ENCODE measurements around the gene SUB1. TPM values are rescaled to one million over a fixed set of nuclear protein-coding genes. Genes with fewer than 3 reads are reported as not detected.

SUB1 gene
- total RNA-seq, 1 experiment from 2014 or later: 324 TPM

DNA sequence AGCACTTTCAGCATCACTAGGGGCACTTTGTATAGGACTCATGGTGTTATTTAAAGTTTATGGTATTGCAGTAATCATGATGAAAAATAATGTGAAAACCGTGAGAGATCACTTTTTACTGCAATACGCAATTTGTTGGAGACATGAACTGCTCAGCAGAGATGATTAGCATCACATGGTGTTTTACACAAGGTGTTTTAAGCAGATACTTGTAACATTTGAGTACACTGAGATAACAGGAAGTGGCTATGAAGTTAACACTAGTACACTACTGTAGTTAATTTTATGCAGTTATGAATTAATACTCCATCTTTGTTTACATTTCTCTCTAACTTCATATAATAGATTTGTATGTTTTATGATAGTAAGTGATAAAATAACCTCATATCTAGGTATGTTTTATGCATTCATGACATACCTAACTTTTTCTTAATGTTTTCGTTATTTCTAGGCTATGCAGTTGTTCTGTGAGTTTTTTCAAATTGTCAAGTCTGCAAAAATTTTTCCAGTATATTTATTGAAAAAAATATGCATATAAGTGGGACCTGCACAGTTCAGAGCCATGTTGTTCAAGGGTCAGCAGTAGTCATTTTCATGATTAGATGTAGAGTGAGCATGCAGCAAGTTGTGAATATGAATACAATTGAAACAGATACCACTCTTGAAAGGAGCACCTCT lies 13.0 kb downstream of the SUB1 start:
- intact Hi-C loops (cut with micrococcal nuclease; ENCODE audit: unreplicated experiment): no loop called here
- POLR2A ChIA-PET (ENCODE audit: low non-redundant PET): no interaction called here
- peaks cover 78% of the 10 kb centered on the region for H3K36me3 ChIP-seq (ENCODE audit: insufficient read depth, low read length, poor library complexity, severe bottlenecking)

DNA sequence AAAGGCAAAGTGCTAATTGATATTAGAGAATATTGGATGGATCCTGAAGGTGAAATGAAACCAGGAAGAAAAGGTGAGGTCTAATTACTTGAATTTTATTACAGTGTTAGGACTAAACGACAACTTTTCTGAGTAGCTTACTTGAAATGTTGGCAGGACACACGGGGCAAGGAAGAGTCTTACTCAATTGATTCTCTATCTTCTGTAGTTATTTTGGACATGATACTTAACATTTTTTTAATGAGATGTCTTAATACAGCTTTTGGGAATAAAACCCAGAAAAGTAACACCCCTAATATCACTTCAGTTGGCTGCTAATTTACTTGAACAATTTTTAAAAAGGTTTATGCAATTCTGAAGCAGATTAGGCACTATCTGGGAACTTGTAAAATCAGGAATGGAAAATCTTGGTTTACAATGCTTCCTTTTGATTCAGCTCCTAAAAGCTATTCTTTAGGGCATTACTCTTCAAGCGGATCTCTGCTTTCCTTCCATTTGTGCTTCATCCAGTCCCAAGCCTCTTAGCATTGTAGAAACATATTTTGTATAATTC lies 13.7 kb downstream of the SUB1 start:
- intact Hi-C loops (cut with micrococcal nuclease; ENCODE audit: unreplicated experiment): no loop called here
- POLR2A ChIA-PET (ENCODE audit: low non-redundant PET): no interaction called here
- H3K36me3 ChIP-seq (ENCODE audit: insufficient read depth, low read length, poor library complexity, severe bottlenecking): peaks cover 71% of the 10 kb centered on the region
- no peak for DNase-seq (ENCODE audit: low spot score)
- TF ChIP-seq, protein P1, sequence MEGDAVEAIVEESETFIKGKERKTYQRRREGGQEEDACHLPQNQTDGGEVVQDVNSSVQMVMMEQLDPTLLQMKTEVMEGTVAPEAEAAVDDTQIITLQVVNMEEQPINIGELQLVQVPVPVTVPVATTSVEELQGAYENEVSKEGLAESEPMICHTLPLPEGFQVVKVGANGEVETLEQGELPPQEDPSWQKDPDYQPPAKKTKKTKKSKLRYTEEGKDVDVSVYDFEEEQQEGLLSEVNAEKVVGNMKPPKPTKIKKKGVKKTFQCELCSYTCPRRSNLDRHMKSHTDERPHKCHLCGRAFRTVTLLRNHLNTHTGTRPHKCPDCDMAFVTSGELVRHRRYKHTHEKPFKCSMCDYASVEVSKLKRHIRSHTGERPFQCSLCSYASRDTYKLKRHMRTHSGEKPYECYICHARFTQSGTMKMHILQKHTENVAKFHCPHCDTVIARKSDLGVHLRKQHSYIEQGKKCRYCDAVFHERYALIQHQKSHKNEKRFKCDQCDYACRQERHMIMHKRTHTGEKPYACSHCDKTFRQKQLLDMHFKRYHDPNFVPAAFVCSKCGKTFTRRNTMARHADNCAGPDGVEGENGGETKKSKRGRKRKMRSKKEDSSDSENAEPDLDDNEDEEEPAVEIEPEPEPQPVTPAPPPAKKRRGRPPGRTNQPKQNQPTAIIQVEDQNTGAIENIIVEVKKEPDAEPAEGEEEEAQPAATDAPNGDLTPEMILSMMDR (conservative IDR thresholded peaks at IDR 0.05; ENCODE audit: low read depth, low read length): no peak
- TF ChIP-seq EZH2 (IDR thresholded peaks at IDR 0.05; ENCODE audit: borderline replicate concordance, low read depth, low read length, poor library complexity, severe bottlenecking): no peak
- CTCF ChIA-PET: no interaction called here
- no peaks in the 10 kb centered on the region for H3K27me3 ChIP-seq (replicated peaks; ENCODE audit: insufficient read depth, low read depth, low read length, poor library complexity)
- H3K27ac ChIP-seq (ENCODE audit: low read depth, low read length, poor library complexity, severe bottlenecking): no peak overlapping the region
- H3K4me1 ChIP-seq (ENCODE audit: insufficient read depth, low read length, poor library complexity, severe bottlenecking): peaks cover 5% of the 10 kb centered on the region
- no peaks in the 10 kb centered on the region for H3K9me3 ChIP-seq (ENCODE audit: low read depth, low read length, poor library complexity, severe bottlenecking)
- no TSS peak for BruUV-seq (replicated peaks)
- H3K4me3 ChIP-seq (ENCODE audit: low read depth, low read length, poor library complexity, severe bottlenecking): no peak overlapping the region

More for the DNA sequence above, 13.0 kb downstream of the SUB1 start:
- TF ChIP-seq, protein P1 (conservative IDR thresholded peaks at IDR 0.05; ENCODE audit: low read depth, low read length): no peak
- no peak for TF ChIP-seq EZH2 (IDR thresholded peaks at IDR 0.05; ENCODE audit: borderline replicate concordance, low read depth, low read length, poor library complexity, severe bottlenecking)
- Histone ChIP-seq H3K9me3 (ENCODE audit: low read depth, low read length, poor library complexity, severe bottlenecking) (no peaks in the 10 kb centered on the region), H3K27ac (ENCODE audit: low read depth, low read length, poor library complexity, severe bottlenecking) (no peak overlapping the region), H3K4me3 (ENCODE audit: low read depth, low read length, poor library complexity, severe bottlenecking) (no peak overlapping the region), H3K27me3 (replicated peaks; ENCODE audit: insufficient read depth, low read depth, low read length, poor library complexity) (no peaks in the 10 kb centered on the region), H3K4me1 (ENCODE audit: insufficient read depth, low read length, poor library complexity, severe bottlenecking) (peaks cover 5% of the 10 kb centered on the region)
- DNase-seq (ENCODE audit: low spot score): no peak
- CTCF ChIA-PET: no interaction called here
- BruUV-seq (replicated peaks): no TSS peak

DNA sequence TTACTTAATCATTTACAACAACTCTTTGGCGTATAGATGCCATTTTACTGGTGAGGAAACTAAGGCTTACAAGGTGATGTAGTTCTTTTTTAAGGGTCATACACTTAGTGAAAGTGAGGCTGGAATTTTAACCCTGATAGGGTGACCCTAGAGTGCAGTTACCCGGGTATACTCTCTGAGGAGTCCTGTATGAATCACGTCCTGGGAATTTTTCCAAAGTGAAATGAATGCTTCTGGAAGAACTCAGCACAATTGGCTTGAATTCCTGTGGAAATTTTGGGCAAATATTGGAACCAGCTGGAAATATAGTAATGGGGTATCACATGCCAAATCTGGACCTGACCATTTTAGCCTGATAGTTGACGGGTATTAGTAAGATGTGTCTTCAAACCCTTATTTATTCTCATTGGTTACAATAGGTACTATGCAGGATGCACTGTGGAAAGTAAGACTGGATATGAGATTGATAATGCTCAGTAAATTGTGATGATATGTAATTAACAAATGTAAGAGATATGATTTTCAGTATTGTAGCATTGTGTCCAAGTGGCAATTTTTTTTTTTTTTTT lies 14.8 kb downstream of the SUB1 start:
- DNase-seq (ENCODE audit: low spot score): no peak
- CTCF ChIA-PET: no interaction called here
- peaks cover 61% of the 10 kb centered on the region for H3K36me3 ChIP-seq (ENCODE audit: insufficient read depth, low read length, poor library complexity, severe bottlenecking)
- no peaks in the 10 kb centered on the region for H3K27me3 ChIP-seq (replicated peaks; ENCODE audit: insufficient read depth, low read depth, low read length, poor library complexity)
- POLR2A ChIA-PET (ENCODE audit: low non-redundant PET): no interaction called here
- H3K4me1 ChIP-seq (ENCODE audit: insufficient read depth, low read length, poor library complexity, severe bottlenecking): peaks cover 5% of the 10 kb centered on the region
- no peak overlapping the region for H3K27ac ChIP-seq (ENCODE audit: low read depth, low read length, poor library complexity, severe bottlenecking)
- H3K9me3 ChIP-seq (ENCODE audit: low read depth, low read length, poor library complexity, severe bottlenecking): no peaks in the 10 kb centered on the region
- intact Hi-C loops (cut with micrococcal nuclease; ENCODE audit: unreplicated experiment): no loop called here
- BruUV-seq (replicated peaks): no TSS peak
- no peak overlapping the region for H3K4me3 ChIP-seq (ENCODE audit: low read depth, low read length, poor library complexity, severe bottlenecking)
- TF ChIP-seq, protein P1 (conservative IDR thresholded peaks at IDR 0.05; ENCODE audit: low read depth, low read length): no peak
- TF ChIP-seq EZH2 (IDR thresholded peaks at IDR 0.05; ENCODE audit: borderline replicate concordance, low read depth, low read length, poor library complexity, severe bottlenecking): no peak

All from A673 (cell line).